GM21381 (cell line): Measurements from ENCODE around the gene GLIPR2.
"Not testable (repeated sequence)": the region's sequence is repeated elsewhere in the genome, so short reads cannot be mapped to it uniquely, and the experiment has no call there.

Source experiments
- ATAC-seq: cut with Tn5 transposase; IDR thresholded peaks from one replicate; pipeline ENCODE4 v1.9.1; 2021; ENCODE audit warnings: mild to moderate bottlenecking, moderate library complexity; ENCODE audit not compliant: unreplicated experiment

Gene GLIPR2, protein sequence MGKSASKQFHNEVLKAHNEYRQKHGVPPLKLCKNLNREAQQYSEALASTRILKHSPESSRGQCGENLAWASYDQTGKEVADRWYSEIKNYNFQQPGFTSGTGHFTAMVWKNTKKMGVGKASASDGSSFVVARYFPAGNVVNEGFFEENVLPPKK

DNA sequence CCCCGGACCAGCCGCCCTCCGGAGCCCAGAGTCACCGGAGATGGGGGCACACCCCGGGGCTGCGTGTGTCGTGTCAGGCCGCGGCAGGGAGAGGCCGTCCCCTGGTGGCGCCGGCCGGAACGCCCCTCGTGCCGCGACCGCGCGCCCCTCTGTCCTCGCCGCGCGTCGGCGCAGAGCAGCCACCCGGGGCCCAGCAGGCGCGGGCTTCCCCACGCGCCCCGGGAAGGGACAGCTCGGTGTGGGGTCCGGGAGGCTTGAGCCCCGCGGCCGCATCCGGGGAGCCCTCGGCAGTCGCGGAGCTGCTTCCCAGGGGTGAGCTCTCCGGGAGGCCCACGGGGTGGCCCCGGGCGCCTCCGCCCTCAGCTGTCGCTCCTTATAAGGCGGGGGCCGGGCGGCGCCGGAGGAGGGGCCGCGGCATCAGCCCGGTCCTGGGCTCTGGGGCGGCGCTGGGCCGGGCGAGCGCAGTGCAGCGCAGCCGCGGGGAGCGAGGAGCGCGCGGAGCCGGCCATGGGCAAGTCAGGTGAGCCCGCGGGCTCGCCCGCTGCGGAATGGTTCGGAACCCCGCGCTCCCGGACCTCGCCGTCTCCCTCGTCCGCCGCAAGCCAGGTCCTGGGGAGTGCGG lies at the start of gene GLIPR2:
GLIPR2 (plus strand) TSS at position 462 of the 622 bp plus-strand sequence; CDS start at position 508, 46 bp downstream.
- ATAC-seq: peak; percentile 88

DNA sequence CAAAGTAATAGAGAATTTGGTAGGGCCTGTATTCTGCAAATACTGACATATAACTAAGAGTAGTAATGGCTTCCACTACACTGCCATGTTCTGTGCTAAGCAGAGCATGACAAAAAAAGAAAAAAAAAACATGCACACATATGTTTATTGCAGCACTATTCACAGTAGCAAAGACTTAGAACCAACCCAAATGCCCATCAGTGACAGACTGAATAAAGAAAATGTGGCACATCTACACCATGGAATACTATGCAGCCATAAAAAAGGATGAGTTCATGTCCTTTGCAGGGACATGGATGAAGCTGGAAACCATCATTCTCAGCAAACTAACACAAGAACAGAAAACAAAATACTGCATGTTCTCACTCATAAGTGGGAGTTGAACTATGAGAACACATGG lies 49.5 kb upstream of the GLIPR2 start:
- not testable (repeated sequence) for ATAC-seq

- ATAC-seq: no peak
These were observed 48.5 kb upstream of the GLIPR2 start for GRCh38 chr9:36088020-36088419.

DNA sequence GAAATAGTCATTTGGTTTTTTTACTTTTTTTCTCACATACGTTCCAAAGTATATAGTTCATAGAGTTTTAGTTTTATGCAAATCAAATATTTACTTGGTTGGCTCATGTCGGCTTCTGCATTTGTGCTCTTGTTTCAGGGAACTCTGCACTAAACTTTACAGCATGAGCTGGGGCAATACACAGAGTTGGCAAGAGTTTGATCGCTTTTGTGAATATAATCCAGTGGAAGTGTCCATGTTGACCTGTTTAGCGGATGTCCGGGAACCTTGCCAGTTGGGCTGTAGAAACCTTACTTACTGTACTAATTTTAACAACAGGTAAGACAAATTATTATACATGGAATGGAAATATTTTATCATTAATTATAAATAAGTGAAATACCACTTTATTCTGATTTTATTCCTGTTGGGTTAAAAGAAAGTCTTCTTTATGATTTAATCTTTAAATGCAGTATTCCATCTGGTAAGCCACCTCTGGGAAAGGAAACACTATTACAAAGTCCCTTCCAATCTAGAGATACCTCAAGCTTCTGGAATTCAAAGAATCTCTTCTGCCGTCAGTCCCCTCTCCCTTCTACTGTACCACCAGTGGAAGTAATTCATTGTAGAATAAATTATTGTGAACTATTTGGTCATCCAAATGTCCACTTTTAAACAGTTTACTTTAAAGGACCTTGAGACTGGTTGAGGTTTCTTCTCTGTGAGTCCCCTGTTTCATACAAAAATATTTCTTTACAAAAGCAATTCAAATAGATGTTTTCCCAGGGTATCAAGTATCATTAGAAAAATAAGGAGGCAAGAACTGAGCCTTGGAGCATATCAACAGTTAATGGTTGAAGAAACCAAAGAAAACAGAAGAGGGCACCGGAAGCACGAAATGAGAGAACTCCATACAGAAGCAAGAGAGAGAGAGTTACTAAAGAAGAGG lies 45.2 kb upstream of the GLIPR2 start:
- ATAC-seq: no peak

GRCh38 chr9:36092014-36092413 lies 44.5 kb upstream of the GLIPR2 start:
- no peak for ATAC-seq

DNA sequence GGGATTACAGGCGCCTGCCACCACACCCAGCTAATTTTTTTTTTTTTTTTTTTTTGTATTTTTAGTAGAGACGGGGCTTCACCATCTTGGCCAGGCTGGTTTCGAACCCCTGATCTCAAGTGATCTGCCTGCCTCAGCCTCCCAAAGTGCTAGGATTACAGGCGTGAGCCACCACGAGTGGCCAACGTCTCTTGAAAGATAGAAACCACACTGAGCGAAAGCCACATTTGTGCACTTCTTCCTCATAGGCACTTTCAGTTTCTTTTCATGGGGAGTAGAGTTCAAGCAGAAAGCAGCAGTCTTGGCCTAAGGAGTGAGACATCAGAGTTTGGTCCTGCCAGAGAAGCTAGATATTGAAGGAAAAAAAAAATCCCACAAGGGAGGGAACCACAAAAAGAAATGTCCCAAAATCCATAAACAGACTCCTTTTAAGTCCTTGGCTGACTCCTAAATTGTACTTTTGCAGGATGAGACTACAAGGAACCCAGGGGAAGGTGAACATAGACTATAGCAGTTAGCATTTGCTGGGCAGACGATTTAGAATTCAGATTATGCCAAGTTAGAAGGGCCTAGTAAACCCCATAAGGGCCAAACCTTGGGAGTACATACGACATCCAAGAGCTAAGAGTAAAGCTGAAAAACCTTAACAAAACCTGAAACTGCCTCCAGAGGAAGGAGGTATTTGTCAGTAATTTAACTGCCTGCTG lies 43.9 kb upstream of the GLIPR2 start:
- ATAC-seq: peak; percentile 97

GRCh38 chr9:36093384-36093783 lies 43.1 kb upstream of the GLIPR2 start:
- ATAC-seq: no peak

- no peak for ATAC-seq
These were observed 36.8 kb upstream of the GLIPR2 start for GRCh38 chr9:36099718-36100117.

DNA sequence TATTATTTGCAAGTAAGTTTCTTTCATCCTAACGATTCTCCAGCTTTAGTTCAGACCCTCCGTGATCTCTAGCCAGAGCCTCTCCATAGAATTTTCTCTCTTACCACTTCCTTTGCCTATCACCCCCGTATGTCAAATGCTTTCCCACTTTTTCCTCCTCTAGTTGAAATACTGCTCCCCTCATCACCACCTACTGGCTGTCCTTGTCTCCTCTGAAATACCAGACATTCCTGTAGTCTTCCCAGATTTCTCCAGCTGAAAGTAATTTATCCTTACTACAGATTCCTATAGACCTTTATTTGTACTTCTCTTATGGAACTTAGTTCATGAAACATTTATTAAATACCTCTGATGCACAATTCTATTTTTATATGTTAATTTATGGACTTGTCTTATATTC lies 36.0 kb upstream of the GLIPR2 start:
- ATAC-seq: no peak

DNA sequence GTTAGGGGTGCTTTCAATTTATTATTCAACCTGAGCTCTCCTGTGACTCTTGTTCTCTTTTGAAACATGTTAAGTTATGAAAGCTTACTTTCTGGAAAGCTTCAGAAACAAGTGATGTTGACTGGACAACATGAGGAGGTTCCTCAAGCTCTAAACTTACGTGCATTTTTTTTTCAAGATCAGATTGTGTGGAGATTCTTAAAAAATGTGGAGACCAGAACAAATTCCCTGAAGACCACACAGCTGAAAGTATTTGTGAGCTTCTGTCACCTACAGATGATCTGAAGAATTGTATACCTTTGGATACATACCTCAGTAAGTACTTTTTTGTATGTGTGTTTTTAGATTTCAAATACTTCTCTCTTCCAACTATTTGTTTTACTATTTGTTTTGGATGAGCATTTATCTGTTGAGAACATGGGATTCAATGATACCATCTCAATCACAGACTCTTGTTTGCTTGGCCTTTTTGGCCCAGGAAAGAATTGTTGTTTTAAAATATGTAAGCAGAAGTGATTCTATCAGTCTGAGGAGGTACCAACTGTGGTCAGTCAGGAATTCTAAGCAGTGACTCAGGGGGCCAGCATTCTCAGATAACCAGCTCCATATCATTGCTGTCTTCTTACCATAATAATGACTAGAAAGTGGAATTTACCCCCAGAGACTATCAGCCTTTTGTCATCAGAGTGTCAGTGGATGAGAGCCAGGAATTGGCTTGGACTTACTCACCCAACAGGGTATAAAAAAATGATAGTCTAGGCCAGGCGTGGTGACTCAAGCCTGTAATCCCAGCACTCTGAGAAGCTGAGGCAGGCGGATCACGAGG lies 34.4 kb upstream of the GLIPR2 start:
- ATAC-seq: no peak

DNA sequence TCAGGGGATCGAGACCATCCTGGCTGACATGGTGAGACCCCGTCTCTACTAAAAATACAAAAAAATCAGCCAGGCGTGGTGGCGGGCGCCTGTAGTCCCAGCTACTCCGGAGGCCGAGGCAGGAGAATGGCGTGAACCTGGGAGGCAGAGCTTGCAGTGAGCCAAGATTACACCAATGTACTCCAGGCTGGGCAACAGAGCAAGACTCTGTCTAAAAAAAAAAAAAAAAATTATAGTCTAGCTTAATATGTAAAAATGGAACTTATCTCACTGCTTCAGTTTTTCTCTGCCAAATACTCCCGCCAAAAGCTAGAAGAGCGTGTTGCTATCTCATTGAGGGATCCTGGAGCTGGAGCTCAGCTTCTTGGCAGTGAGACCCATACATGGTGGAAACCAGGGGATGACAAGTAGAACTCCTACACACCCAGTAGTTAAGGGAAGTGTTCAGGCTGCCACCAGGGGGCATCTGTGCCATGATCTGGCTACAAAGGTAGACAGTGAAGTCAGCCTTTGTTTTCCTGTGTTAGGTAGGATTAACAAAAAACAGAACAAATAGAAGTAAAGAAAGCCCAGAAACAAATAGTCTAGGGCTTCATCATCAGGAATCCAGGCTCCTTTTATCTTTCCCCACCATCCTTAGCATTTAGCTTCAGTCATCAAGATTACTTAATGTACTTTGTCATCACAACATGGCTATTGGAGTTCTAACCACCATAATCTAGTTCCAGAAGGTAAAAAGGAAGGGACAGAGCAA lies 33.6 kb upstream of the GLIPR2 start:
- ATAC-seq: peak; percentile 74

DNA sequence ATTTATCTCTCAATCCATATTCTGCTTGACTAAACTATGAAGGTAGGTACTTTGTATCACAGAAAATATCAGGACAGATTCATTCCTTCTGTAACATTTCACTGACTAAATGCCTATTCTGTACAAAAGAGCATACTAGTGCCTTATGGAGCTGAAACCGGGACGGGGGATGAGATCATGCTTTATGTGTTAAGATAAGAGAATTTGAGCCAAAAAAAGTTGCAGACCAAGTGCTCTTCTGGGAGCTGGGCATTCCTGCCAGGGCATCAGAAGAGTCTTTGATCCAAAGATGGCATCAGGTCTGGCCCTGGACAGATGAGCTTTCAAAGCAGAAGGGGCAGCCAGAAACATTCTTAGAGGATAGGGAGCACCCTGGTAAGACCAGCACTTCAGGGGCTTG lies 27.5 kb upstream of the GLIPR2 start:
- no peak for ATAC-seq

GRCh38 chr9:36110434-36110833 lies 26.1 kb upstream of the GLIPR2 start:
- ATAC-seq: no peak

DNA sequence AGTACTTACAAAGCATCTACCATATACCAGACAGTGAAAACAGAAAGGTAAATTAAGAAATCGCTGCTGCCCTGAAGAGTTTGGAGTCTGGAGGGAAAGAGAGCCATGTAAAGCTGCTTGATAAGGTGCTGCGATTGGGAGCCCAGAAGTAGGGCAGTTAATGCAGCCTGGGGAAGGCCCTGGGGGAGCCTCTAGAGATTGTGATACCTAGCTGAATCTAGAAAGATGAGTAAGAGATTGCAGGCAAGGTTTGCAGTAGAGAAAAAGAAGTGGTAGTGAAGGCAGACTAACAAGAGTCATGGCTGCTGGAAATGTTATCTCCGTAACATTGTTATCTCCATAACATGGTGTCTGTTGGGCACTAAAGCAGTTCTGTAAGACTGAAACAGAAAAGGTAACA lies 24.0 kb upstream of the GLIPR2 start:
- ATAC-seq: no peak

DNA sequence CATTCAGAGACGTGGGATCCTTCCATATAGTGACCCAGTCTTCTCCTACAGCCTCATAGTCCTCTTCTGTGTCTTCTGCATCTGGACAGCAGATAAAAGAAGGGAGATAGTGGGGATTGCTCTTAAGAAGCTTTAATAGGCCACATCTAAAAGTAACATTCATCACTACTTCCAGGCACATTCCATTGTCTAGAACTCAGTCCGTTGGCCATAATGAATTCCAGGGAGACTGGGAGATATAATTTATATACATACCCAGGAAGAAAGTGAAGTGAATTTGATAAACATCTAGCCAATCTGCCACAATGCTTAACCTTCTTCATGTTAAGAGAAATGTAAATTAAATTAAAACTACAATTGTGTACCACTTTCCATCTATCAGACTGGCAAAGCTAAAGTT lies 22.5 kb upstream of the GLIPR2 start:
- no peak for ATAC-seq

DNA sequence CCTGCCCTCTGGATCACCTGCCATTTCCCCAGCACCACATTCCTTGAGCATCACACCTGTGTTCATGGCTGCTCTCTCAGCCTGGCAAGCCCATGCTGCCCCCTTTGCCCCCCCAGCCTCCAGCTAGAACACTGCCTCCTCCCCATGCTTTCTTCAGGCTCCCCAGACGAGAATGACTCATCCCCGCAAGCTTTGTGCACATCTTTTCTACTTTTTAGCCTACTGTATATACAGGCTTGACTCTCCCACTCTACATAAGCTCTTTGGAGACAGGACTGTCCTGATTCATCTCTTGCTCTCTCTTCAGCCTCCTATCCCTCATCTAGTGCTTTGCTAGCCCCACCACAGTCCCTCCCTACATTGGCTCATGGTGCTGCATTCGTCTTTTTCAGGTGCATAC lies 19.9 kb upstream of the GLIPR2 start:
- ATAC-seq: no peak

- ATAC-seq: no peak
These were observed 18.3 kb upstream of the GLIPR2 start for GRCh38 chr9:36118201-36118600.

DNA sequence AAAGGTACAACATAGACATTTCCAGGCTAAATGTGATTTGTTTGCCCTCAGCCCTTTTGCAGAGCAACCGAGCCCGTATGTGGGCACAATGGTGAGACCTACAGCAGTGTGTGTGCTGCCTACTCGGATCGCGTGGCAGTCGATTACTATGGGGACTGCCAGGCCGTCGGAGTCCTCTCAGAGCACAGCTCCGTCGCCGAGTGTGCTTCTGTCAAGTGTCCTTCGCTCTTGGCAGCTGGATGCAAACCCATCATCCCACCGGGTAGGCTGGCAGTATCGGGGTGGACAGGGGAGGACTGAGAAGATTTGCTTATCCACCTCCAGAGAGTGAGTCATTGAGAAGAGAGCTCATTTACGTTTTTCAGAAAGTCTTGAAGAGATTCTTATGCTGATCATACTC lies 17.8 kb upstream of the GLIPR2 start:
- no peak for ATAC-seq

DNA sequence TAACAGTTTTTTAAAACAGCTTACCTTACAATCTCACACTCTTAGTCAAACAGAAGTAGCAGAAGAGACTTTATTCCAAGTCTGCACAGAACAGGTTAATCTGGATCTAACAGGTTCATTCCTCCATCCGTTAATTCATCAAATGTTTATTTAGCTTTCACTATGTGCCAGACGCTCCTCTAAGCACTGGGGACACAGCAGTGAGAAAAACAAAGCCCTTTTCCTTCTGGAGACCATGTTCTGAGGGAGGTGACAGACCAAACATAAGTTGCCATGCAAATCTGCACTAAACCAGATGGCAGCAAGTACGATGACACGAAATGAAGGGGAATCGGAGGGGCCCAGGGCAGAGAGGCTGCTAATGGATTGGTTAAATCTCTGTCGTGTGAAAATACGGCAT lies 17.1 kb upstream of the GLIPR2 start:
- ATAC-seq: no peak

DNA sequence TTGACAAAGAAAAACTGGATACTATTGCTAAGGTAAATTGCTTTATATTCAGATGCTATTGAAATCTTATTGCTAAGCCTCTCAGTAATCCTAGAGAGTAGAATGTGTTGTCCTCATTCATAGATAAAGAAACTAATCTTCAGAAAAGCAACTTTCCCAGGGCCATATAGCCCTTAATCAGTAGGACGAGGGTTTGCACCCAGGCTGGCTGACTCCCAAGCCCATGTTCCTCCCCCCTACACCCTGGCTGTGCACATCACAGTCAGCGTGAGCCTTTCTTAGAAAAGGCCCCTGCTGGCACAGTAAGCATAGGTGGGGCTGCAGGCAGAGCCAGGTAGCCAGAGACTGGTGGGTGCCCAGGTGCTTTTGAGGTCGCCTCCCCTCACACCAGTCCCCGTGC lies 15.8 kb upstream of the GLIPR2 start:
- no peak for ATAC-seq
